Skeletal muscle satellite cell (primary cell): ENCODE results near the gene RELT.

Source experiments
- H3K27me3 ChIP-seq: 2 replicates; pipeline ENCODE4 v1.7.0; 2013; ENCODE audit warnings: low read length; ENCODE audit not compliant: control insufficient read depth, insufficient read depth
- H3K36me3 ChIP-seq: 2 replicates; pipeline ENCODE4 v1.7.0; 2013; ENCODE audit warnings: mild to moderate bottlenecking, control low read depth, low read length; ENCODE audit not compliant: insufficient read depth
- H3K4me1 ChIP-seq: 2 replicates; pipeline ENCODE4 v1.7.0; 2013; ENCODE audit warnings: low read length; ENCODE audit not compliant: control insufficient read depth, insufficient read depth
- H3K4me2 ChIP-seq: 2 replicates; pipeline ENCODE4 v1.7.0; 2013; ENCODE audit warnings: mild to moderate bottlenecking, low read length
- H3K4me3 ChIP-seq: 2 replicates; pipeline ENCODE4 v1.7.0; 2013; ENCODE audit warnings: low read length
- H3K9ac ChIP-seq: 2 replicates; pipeline ENCODE4 v1.7.0; 2013; ENCODE audit warnings: mild to moderate bottlenecking, low read depth, low read length, moderate library complexity
- H3K9me3 ChIP-seq: replicated peaks from 2 replicates; pipeline ENCODE4 v1.7.0; 2013; ENCODE audit warnings: mild to moderate bottlenecking, control low read depth, low read length

RELT gene

GRCh38 chr11:73389134-73389525 lies 12.9 kb downstream of the RELT start:
- Histone ChIP-seq H3K27me3 (no peaks in the 10 kb centered on the region), H3K9ac (no peak overlapping the region), H3K9me3 (no peaks in the 10 kb centered on the region), H3K36me3 (peaks cover 7% of the 10 kb centered on the region), H3K4me1 (peaks cover 7% of the 10 kb centered on the region), H3K4me3 (no peak overlapping the region), H3K4me2 (no peak overlapping the region)

- Histone ChIP-seq H3K9me3 (no peaks in the 10 kb centered on the region), H3K4me3 (no peak overlapping the region), H3K36me3 (peaks cover 12% of the 10 kb centered on the region), H3K4me1 (peaks cover 7% of the 10 kb centered on the region), H3K27me3 (no peaks in the 10 kb centered on the region), H3K9ac (no peak overlapping the region), H3K4me2 (no peak overlapping the region)
These were observed 13.7 kb downstream of the RELT start for GRCh38 chr11:73389916-73390315.

- no peak overlapping the region for H3K9ac ChIP-seq
- H3K9me3 ChIP-seq, result no peaks in the 10 kb centered on the region
- H3K27me3 ChIP-seq, result no peaks in the 10 kb centered on the region
- peaks cover 7% of the 10 kb centered on the region for H3K4me1 ChIP-seq
- H3K36me3 ChIP-seq, result peaks cover 20% of the 10 kb centered on the region
- no peak overlapping the region for H3K4me3 ChIP-seq
- no peak overlapping the region for H3K4me2 ChIP-seq
These were observed 14.7 kb downstream of the RELT start for GRCh38 chr11:73390601-73391565.

DNA sequence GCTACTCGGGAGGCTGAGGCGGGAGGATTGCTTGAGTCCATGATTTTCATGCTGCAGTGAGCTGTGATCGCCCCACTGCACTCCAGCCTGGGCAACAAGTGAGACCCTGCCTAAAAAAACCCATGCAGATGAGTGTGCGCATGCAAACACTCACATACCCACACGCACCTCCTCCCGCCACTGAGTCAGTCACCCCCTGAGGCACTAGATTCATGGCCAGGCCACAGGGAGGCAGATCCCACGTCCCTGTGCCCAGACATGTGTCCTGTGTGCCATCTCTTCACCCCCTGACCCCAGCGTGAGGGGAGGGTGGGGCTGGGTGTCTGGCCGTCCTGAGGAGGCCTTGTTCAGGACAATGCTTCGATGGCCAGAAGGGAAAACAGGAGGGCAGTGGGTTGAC lies 15.5 kb downstream of the RELT start:
- Histone ChIP-seq H3K4me2 (no peak overlapping the region), H3K36me3 (peaks cover 20% of the 10 kb centered on the region), H3K4me3 (no peak overlapping the region), H3K9ac (no peak overlapping the region), H3K27me3 (no peaks in the 10 kb centered on the region), H3K4me1 (peaks cover 7% of the 10 kb centered on the region), H3K9me3 (no peaks in the 10 kb centered on the region)

DNA sequence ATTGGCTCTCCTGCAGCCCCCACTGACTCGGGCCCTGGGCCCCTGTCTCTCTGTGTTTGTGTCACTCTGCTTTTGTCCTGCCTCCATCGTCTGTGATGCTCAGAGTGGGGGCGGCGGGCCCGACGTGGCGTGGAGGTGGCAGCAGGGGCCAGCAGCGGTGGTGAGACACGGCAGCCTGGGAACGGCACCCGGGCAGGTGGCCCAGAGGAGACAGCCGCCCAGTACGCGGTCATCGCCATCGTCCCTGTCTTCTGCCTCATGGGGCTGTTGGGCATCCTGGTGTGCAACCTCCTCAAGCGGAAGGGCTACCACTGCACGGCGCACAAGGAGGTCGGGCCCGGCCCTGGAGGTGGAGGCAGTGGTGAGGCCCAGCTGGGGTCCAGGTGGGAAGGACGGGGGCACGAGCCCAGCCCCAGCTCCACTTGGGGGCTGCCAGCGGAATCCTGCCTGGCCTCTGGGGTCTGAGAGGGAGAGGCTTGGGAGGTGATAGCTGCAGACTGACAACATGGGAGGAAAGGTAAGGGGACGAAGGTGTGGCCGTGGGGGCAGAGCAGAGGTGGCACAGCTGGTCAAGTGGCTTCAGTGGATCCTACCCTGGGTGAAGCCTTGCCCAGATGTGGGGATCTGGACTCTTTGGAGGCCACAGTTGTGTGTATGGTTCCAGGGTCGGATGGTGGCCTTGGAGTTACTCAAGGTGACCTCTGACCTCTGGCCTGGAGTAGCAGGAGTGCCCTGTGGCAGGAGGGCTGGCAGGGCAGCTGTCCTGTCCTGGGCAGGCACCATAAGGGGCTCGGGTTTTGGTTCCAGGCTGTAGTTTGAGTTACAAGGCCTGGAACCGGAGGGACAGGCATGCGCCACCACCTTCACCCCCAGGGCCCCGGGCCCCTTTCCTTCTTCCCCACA lies 16.2 kb downstream of the RELT start:
- H3K9ac ChIP-seq, result no peak overlapping the region
- peaks cover 4% of the 10 kb centered on the region for H3K4me1 ChIP-seq
- H3K36me3 ChIP-seq, result peaks cover 21% of the 10 kb centered on the region

GRCh38 chr11:73393011-73393380 lies 16.8 kb downstream of the RELT start:
- H3K27me3 ChIP-seq, result no peaks in the 10 kb centered on the region
- H3K36me3 ChIP-seq, result peaks cover 23% of the 10 kb centered on the region
- H3K4me3 ChIP-seq, result no peak overlapping the region
- no peak overlapping the region for H3K4me2 ChIP-seq
- no peaks in the 10 kb centered on the region for H3K9me3 ChIP-seq
- no peak overlapping the region for H3K9ac ChIP-seq
- no peaks in the 10 kb centered on the region for H3K4me1 ChIP-seq

More for the DNA sequence above, 16.2 kb downstream of the RELT start:
- Histone ChIP-seq H3K9me3 (no peaks in the 10 kb centered on the region), H3K27me3 (no peaks in the 10 kb centered on the region), H3K4me2 (no peak overlapping the region), H3K4me3 (no peak overlapping the region)

- Histone ChIP-seq H3K9me3 (no peaks in the 10 kb centered on the region), H3K4me3 (no peak overlapping the region), H3K36me3 (peaks cover 23% of the 10 kb centered on the region), H3K4me1 (peaks cover 1% of the 10 kb centered on the region), H3K27me3 (no peaks in the 10 kb centered on the region), H3K4me2 (no peak overlapping the region), H3K9ac (no peak overlapping the region)
These were observed 17.5 kb downstream of the RELT start for GRCh38 chr11:73393479-73394415.

- H3K27me3 ChIP-seq, result no peaks in the 10 kb centered on the region
- H3K36me3 ChIP-seq, result peaks cover 23% of the 10 kb centered on the region
- peaks cover 7% of the 10 kb centered on the region for H3K4me1 ChIP-seq
- H3K4me3 ChIP-seq, result no peak overlapping the region
- H3K4me2 ChIP-seq, result no peak overlapping the region
- H3K9ac ChIP-seq, result no peak overlapping the region
- no peaks in the 10 kb centered on the region for H3K9me3 ChIP-seq
These were observed 18.5 kb downstream of the RELT start for GRCh38 chr11:73394416-73395296.

- Histone ChIP-seq H3K27me3 (no peaks in the 10 kb centered on the region), H3K4me1 (peaks cover 7% of the 10 kb centered on the region), H3K9ac (no peak overlapping the region), H3K4me3 (no peak overlapping the region), H3K9me3 (no peaks in the 10 kb centered on the region), H3K36me3 (peaks cover 23% of the 10 kb centered on the region), H3K4me2 (no peak overlapping the region)
These were observed 19.4 kb downstream of the RELT start for GRCh38 chr11:73395297-73396208.
